GM12872 (cell line): ENCODE measurements around the gene PRAME.

Experiments
- TF ChIP-seq, protein P1 (sequence below): IDR thresholded peaks from 3 replicates; pipeline ENCODE4 v1.5.1; 2011; ENCODE audit warnings: low read depth, mild to moderate bottlenecking, low read length, moderate library complexity; ENCODE audit not compliant: insufficient read depth

PRAME gene

DNA sequence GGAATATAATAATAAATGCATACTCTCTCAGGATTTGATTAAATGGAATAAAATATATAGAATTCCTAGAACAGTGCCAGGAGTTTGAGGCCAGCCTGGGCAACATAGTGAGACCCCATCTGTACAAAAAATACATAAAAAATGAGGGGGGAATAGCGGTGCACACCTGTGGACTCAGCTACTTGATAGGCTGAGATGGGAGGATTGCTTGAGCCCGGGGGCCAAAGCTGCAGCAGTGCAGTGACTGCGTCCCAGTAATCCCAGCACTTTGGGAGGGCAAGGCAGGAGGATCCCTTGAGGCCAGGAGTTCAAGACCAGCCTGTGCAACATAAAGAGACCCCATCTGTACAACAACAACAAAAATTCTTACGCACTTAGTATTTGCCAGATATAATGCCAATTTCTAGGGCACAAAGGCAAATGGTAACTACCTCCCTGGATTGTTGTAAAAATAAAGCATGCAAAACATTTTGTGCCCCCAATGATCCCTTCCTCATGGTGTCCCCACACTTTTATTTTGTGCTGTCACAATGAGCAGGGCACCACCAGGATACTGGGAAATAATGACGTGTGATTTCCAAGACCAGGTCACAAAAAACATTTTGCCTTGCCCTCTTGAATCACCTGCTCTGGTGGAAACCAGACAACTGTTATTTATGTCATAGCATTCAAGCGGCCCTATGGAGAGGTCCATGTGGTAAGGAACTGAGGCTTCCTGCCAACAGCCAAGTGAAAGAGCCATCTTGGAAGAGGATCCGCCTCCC, 20.7 kb downstream of the PRAME start:
- TF ChIP-seq, protein P1, sequence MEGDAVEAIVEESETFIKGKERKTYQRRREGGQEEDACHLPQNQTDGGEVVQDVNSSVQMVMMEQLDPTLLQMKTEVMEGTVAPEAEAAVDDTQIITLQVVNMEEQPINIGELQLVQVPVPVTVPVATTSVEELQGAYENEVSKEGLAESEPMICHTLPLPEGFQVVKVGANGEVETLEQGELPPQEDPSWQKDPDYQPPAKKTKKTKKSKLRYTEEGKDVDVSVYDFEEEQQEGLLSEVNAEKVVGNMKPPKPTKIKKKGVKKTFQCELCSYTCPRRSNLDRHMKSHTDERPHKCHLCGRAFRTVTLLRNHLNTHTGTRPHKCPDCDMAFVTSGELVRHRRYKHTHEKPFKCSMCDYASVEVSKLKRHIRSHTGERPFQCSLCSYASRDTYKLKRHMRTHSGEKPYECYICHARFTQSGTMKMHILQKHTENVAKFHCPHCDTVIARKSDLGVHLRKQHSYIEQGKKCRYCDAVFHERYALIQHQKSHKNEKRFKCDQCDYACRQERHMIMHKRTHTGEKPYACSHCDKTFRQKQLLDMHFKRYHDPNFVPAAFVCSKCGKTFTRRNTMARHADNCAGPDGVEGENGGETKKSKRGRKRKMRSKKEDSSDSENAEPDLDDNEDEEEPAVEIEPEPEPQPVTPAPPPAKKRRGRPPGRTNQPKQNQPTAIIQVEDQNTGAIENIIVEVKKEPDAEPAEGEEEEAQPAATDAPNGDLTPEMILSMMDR, result no peak

DNA sequence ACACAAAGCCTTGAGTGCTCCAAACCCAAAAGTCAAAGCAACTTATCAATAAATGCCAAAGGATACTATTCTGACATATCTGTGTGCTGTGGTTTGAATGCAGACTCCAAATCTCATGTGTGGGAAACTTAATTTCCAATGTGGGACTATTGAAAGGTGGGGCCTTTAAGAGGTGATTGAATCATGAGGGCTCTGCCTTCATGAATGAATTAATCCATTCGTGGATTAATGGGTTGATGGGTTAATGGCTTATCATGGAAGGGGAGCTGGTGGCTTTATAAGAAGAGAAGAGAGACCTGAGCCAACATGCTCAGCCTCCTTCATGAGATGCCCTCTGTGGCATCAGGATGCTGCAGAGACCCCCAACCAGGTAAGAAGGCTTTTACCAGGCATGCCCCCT, 22.1 kb downstream of the PRAME start:
- TF ChIP-seq, protein P1, result no peak

DNA sequence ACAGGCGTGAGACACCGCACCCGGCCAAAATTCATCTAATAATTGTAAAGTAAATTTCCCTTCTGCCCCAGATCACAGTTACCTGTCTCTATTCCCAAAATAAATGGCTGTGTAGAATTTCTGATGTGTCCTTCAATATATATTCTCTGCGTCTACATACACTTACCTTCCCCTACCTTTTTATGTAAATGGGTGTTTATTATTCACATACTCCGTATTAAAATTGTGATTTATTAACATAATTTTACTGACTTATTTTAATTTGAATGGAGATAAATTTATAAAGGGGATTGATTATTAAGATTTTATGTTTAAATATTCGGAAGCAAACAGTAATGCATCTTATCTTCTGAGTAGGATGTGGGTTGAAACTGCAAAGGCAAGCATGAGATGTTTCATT, 22.6 kb downstream of the PRAME start:
- TF ChIP-seq, protein P1, result no peak

DNA sequence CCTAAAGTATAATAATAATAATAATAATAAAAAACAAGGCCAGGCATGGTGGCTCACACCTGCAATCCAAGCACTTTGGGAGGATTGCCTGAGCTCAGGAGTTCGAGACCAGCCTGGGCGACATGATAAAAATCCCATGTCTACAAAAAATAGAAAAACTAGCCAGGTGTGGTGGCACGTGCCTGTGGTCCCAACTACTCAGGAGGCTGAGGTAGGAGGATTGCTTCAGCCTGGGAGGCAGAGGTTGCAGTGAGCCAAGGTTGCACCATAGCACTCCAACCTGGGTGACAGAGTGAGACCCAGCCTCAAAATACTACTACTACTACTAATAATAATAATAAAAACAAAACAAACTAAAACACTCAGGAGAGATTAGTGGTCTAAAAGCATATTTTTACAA, 23.4 kb downstream of the PRAME start:
- TF ChIP-seq, protein P1, result no peak

DNA sequence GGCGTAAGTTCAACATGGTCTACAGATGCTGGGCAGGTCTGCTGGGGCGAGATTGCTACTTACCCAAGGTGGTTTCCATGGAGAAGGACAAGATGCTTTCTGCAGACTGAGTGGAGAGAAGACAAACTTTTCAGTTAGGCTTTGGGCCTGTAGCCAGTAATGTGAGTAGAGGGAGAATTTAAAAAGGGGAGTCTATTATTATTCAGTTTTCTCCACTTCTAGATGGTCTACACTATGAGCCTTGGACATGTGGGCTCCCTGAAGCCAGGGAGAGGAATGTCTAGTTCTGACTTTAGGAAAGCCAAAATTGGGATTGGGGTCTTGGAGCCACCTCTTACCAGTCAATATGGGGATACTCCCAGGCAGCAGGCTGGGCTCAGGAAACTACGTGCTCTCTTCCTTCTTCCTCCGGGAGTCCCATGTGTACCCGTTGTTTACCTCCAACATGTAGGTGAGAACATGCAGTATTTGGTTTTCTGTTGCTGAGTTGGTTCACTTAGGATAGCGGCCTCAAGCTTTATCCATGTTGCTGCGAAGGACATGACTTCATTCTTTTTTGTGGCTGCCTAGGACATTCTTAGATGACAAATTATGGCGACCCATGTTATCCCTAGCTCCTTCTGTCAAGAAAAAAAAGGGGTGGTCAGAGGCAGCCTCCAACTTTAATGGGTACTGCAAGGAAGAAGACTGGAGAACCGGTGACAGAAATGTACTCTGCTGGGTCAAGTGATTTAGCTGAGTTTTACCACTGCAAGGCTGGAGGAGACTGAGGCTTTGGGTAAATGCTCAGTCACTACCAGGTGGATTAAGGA, 24.3 kb downstream of the PRAME start:
- TF ChIP-seq, protein P1, result no peak

DNA sequence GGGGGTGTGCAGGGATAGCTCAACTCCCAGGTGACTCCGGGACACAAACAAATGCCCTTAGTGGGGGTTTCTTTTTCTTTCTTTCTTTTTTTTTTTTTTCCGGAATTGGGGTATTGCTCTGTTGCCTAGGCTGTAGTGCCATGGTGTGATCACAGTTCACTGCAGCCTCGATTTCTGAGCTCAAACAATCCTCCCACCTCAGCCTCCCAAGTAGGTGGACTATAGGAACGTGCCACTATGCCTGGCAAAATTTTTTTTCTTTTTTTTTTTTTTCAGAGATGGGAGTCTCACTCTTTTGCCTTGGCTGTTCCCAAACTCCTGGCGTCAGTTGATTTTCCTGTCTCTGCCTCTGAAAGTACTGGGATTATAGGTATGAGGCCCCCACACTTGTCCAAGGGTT, 25.2 kb downstream of the PRAME start:
- TF ChIP-seq, protein P1, result no peak

DNA sequence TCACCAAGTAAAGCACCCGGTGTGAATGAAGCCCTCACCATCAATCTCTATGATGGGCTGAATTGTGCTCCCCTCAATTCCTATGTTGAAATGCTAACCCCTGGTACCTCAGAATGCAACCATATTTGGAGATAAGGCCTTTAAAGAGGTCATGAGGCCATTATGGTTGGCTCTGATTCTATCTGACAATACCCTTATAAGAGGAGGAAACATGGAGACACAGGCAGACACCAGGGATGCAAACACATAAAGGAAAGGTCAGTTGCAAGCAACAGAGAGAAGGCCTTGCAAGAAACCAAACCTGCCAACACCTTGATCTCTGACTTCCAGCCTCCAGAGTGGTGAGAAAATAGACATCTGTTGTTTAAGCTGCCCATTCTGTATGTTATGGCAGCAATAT, 25.6 kb downstream of the PRAME start:
- TF ChIP-seq, protein P1, result no peak
